Activated CD8-positive, alpha-beta T cell treated with anti-CD3 and anti-CD28 coated beads, Interleukin-2, amount 10 ng/mL, durations not matched to agents 7 days and 5 days (primary cell): Measurements from ENCODE around the gene PCNA. TPM values are rescaled to one million over a fixed set of nuclear protein-coding genes. Genes with fewer than 3 reads are reported as not detected.

Experiments
- total RNA-seq, 2 experiments: library from RNA; stranded (reverse); gene quantifications; one replicate each; pipeline ENCODE4 v1.2.3, GENCODE V29; 2021

The PCNA gene
- total RNA-seq, 2 experiments from 2014 or later, result 607 to 613 TPM

Other genes starting within 250 kb of the PCNA start
- gene SLC23A2, start 118.4 kb downstream of the PCNA start, total RNA-seq, result 10 to 100 TPM; 14.7 to 16.7 TPM
- 10 to 100 TPM; 76.7 to 77.9 TPM for gene TMEM230, start 6.9 kb downstream of the PCNA start, total RNA-seq
- 10 to 100 TPM; 56.2 to 58.3 TPM for gene CDS2, start 7.0 kb upstream of the PCNA start, total RNA-seq
- gene PROKR2, start 197.0 kb upstream of the PCNA start, total RNA-seq, result not detected